Measurements from ENCODE around the gene TMOD4. TPM values are rescaled to one million over a fixed set of nuclear protein-coding genes. Genes with fewer than 3 reads are reported as not detected.

The TMOD4 gene
- total RNA-seq, 4 donors from 2014 or later = 10.7 TPM; not detected in 3

- H3K4me1 ChIP-seq = peaks cover 0 to 8% (median 3%) of the 10 kb centered on the region in 4 donors
- no peak for TF ChIP-seq POLR2A (IDR thresholded peaks at IDR 0.05)
- TF ChIP-seq, protein P1, sequence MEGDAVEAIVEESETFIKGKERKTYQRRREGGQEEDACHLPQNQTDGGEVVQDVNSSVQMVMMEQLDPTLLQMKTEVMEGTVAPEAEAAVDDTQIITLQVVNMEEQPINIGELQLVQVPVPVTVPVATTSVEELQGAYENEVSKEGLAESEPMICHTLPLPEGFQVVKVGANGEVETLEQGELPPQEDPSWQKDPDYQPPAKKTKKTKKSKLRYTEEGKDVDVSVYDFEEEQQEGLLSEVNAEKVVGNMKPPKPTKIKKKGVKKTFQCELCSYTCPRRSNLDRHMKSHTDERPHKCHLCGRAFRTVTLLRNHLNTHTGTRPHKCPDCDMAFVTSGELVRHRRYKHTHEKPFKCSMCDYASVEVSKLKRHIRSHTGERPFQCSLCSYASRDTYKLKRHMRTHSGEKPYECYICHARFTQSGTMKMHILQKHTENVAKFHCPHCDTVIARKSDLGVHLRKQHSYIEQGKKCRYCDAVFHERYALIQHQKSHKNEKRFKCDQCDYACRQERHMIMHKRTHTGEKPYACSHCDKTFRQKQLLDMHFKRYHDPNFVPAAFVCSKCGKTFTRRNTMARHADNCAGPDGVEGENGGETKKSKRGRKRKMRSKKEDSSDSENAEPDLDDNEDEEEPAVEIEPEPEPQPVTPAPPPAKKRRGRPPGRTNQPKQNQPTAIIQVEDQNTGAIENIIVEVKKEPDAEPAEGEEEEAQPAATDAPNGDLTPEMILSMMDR (IDR thresholded peaks at IDR 0.05) = no peak
- no peak for DNase-seq
- H3K27me3 ChIP-seq = no peaks in the 10 kb centered on the region
- H3K27ac ChIP-seq = peak overlapping the region in 2 of 4 donors; percentile 7 to 27
- peak overlapping the region; percentile 25 to 46 (median 40) for H3K4me3 ChIP-seq
- H3K36me3 ChIP-seq = peaks cover 0 to 12% (median 0%) of the 10 kb centered on the region in 3 donors
- H3K9me3 ChIP-seq = no peaks in the 10 kb centered on the region
Observed at GRCh38 chr1:151131701-151132334, 44.0 kb downstream of the TMOD4 start.

GRCh38 chr1:151130987-151131586 is 44.7 kb downstream of the TMOD4 start:
- Histone ChIP-seq H3K27me3 (no peaks in the 10 kb centered on the region), H3K9me3 (no peaks in the 10 kb centered on the region), H3K27ac (peak overlapping the region in 3 of 4 donors; percentile 7 to 44 (median 27)), H3K36me3 (peaks cover 0 to 7% (median 0%) of the 10 kb centered on the region in 3 donors), H3K4me3 (peak overlapping the region; percentile 25 to 46 (median 40)), H3K4me1 (peaks cover 0 to 8% (median 3%) of the 10 kb centered on the region in 4 donors)
- DNase-seq = peak; percentile 73 to 89 (median 85)
- no peak for TF ChIP-seq POLR2A (IDR thresholded peaks at IDR 0.05)
- TF ChIP-seq, protein P1 (IDR thresholded peaks at IDR 0.05) = no peak

GRCh38 chr1:151128800-151129199 is 47.0 kb downstream of the TMOD4 start:
- no peak for TF ChIP-seq POLR2A (IDR thresholded peaks at IDR 0.05)
- TF ChIP-seq, protein P1 (IDR thresholded peaks at IDR 0.05) = no peak
- Histone ChIP-seq H3K9me3 (no peaks in the 10 kb centered on the region), H3K27me3 (no peaks in the 10 kb centered on the region), H3K4me3 (no peak overlapping the region), H3K27ac (no peak overlapping the region), H3K36me3 (no peaks in the 10 kb centered on the region), H3K4me1 (peaks cover 0 to 8% (median 3%) of the 10 kb centered on the region in 4 donors)
- DNase-seq = no peak

GRCh38 chr1:151124763-151125403 is 50.9 kb downstream of the TMOD4 start:
- H3K4me1 ChIP-seq = no peaks in the 10 kb centered on the region
- no peaks in the 10 kb centered on the region for H3K27me3 ChIP-seq
- H3K4me3 ChIP-seq = no peak overlapping the region
- no peak for DNase-seq
- peaks cover 0 to 10% (median 0%) of the 10 kb centered on the region in 3 donors for H3K36me3 ChIP-seq
- TF ChIP-seq, protein P1 (IDR thresholded peaks at IDR 0.05) = no peak
- no peak for TF ChIP-seq POLR2A (IDR thresholded peaks at IDR 0.05)
- no peak overlapping the region for H3K27ac ChIP-seq
- H3K9me3 ChIP-seq = no peaks in the 10 kb centered on the region

Other genes starting within 250 kb of the TMOD4 start
- gene SETDB1, start 249.6 kb downstream of the TMOD4 start, total RNA-seq = 100 to 1,000 TPM in 1 of 4 donors, 10 to 100 TPM in 3; 28.2 to 106 (median 61.5) TPM
- 100 to 1,000 TPM in 3 of 4 donors, 10 to 100 TPM in 1; 48.7 to 212 (median 156) TPM for gene CERS2, start 201.1 kb downstream of the TMOD4 start, total RNA-seq
- 1 to 10 TPM in 1 of 4 donors, under 1 TPM in 1, not detected in 2; 0.67 to 1.7 TPM for gene ANXA9, start 193.7 kb downstream of the TMOD4 start, total RNA-seq
- gene MINDY1, start 169.1 kb downstream of the TMOD4 start, total RNA-seq = 10 to 100 TPM; 37.1 to 76.4 (median 57.4) TPM
- gene PRUNE1, start 167.5 kb downstream of the TMOD4 start, total RNA-seq = 10 to 100 TPM; 21.7 to 28.1 (median 25.1) TPM
- 1 to 10 TPM in 2 of 4 donors, under 1 TPM in 1, not detected in 1; 0.70 to 8.4 (median 3.6) TPM for gene BNIPL, start 139.4 kb downstream of the TMOD4 start, total RNA-seq
- gene C1orf56, start 128.2 kb downstream of the TMOD4 start, total RNA-seq = 1 to 10 TPM in 3 of 4 donors, not detected in 1; 1.3 to 2.5 (median 1.4) TPM
- gene CDC42SE1, start 116.4 kb downstream of the TMOD4 start, total RNA-seq = 10 to 100 TPM; 48.6 to 87.5 (median 58.6) TPM
- under 1 TPM in 2 of 4 donors, not detected in 2; 0.27 to 0.95 TPM for gene MLLT11, start 115.6 kb downstream of the TMOD4 start, total RNA-seq
- gene GABPB2, start 105.2 kb downstream of the TMOD4 start, total RNA-seq = 10 to 100 TPM in 3 of 4 donors, 1 to 10 TPM in 1; 7.9 to 32.2 (median 15.8) TPM
- 10 to 100 TPM in 3 of 4 donors, 1 to 10 TPM in 1; 2.5 to 24.6 (median 16.6) TPM for gene SEMA6C, start 29.4 kb downstream of the TMOD4 start, total RNA-seq
- 1 to 10 TPM in 2 of 4 donors, not detected in 2; 4.0 to 6.6 TPM for gene TNFAIP8L2, start 19.3 kb downstream of the TMOD4 start, total RNA-seq
- 10 to 100 TPM in 2 of 4 donors, 1 to 10 TPM in 2; 6.0 to 11.7 (median 10.2) TPM for gene LYSMD1, start 10.1 kb downstream of the TMOD4 start, total RNA-seq
- gene SCNM1, start 9.8 kb downstream of the TMOD4 start, total RNA-seq = 10 to 100 TPM; 16.1 to 48.9 (median 36.9) TPM
- gene VPS72, start 14.2 kb upstream of the TMOD4 start, total RNA-seq = 10 to 100 TPM; 21.5 to 26.9 (median 24.4) TPM
- 100 to 1,000 TPM in 2 of 4 donors, 10 to 100 TPM in 2; 54.5 to 118 (median 97.6) TPM for gene PIP5K1A, start 22.6 kb upstream of the TMOD4 start, total RNA-seq
- 100 to 1,000 TPM in 2 of 4 donors, 10 to 100 TPM in 2; 84.6 to 153 (median 103) TPM for gene PSMD4, start 78.8 kb upstream of the TMOD4 start, total RNA-seq
- gene ZNF687, start 106.3 kb upstream of the TMOD4 start, total RNA-seq = 10 to 100 TPM; 30.5 to 53.5 (median 38.5) TPM
- gene PI4KB, start 151.4 kb upstream of the TMOD4 start, total RNA-seq = 100 to 1,000 TPM in 1 of 4 donors, 10 to 100 TPM in 3; 68.0 to 147 (median 83.7) TPM
- gene RFX5, start 171.3 kb upstream of the TMOD4 start, total RNA-seq = 100 to 1,000 TPM in 1 of 4 donors, 10 to 100 TPM in 3; 35.6 to 187 (median 42.0) TPM
- 100 to 1,000 TPM; 194 to 623 (median 467) TPM for gene SELENBP1, start 196.7 kb upstream of the TMOD4 start, total RNA-seq
- 100 to 1,000 TPM; 119 to 223 (median 167) TPM for gene PSMB4, start 223.6 kb upstream of the TMOD4 start, total RNA-seq